Heart right ventricle (tissue), 16 donors: Measurements from ENCODE around the gene MAP3K20. TPM values are rescaled to one million over a fixed set of nuclear protein-coding genes. Genes with fewer than 3 reads are reported as not detected.
A peak's percentile ranks its signal among the peaks of the same experiment; 100 is the strongest.

ENCODE experiments used
- ATAC-seq, 8 donors: fragments of 200-7000 bp; cut with Tn5 transposase; one replicate each; pipeline ENCODE4 v1.9.1; 2020; ENCODE audit warnings: mild to moderate bottlenecking in 8 of 8, moderate library complexity in 8 of 8, moderate number of reproducible peaks in 1 of 8
- DNase-seq, 2 donors: peaks; one replicate each; pipeline ENCODE4 v3.0.0-alpha.2; 2020
- H3K27ac ChIP-seq, 10 donors: fragments of 200-600 bp; sonication (generic) in 2 of 10; one replicate each; pipeline versions ENCODE4 v1.5.0 to v1.8.0; 2020 to 2022; ENCODE audit warnings: mild to moderate bottlenecking in 3 of 10
- H3K27me3 ChIP-seq, 7 donors: fragments of 200-600 bp; one replicate each; pipeline ENCODE4 v1.8.0; 2021 to 2022; ENCODE audit warnings: mild to moderate bottlenecking in 2 of 7
- H3K36me3 ChIP-seq, 9 donors: fragments of 200-600 bp; sonication (generic) in 1 of 9; one replicate each; pipeline versions ENCODE4 v1.5.0 to v1.8.0; 2020 to 2022; ENCODE audit warnings: mild to moderate bottlenecking in 2 of 9
- H3K4me1 ChIP-seq, 9 donors: fragments of 200-600 bp; sonication (generic) in 1 of 9; one replicate each; pipeline versions ENCODE4 v1.5.0 to v1.8.0; 2020 to 2022; ENCODE audit warnings: mild to moderate bottlenecking in 4 of 9
- H3K4me3 ChIP-seq, 10 donors: fragments of 200-600 bp; sonication (generic) in 2 of 10; one replicate each; pipeline versions ENCODE4 v1.5.0 to v1.8.0; 2020 to 2022; ENCODE audit warnings: mild to moderate bottlenecking in 7 of 10, moderate library complexity in 2 of 10
- H3K9me3 ChIP-seq, 11 donors: fragments of 200-600 bp in 10 of 11; sonication (generic) in 2 of 11; one replicate each; pipeline versions ENCODE4 v1.5.0 to v1.8.0; 2013 to 2022; ENCODE audit warnings: mild to moderate bottlenecking in 2 of 11, control low read depth in 1 of 11, moderate library complexity in 1 of 11
- WGBS, 2 donors: extraction: QIAGEN DNeasy Blood & Tissue Kit; methylation state at CpG; one replicate each; pipeline ENCODE4 v1.1.7; 2013; ENCODE audit warnings: inconsistent platforms in 1 of 2; 5-methylcytosine and 5-hydroxymethylcytosine counted together
- intact Hi-C, 10 donors: fragments of 100-400 bp; cut with DNase I; formaldehyde crosslinking; loops; one replicate each; pipeline versions ENCODE4 v1.11.1 to v1.14.2; 2022
- polyA plus RNA-seq, 2 donors: library from polyadenylated mRNA; stranded (reverse); fragments of 200-250 nt; gene quantifications; one replicate each; pipeline ENCODE4 v1.2.3, GENCODE V29; 2013
- total RNA-seq, 10 donors: library from RNA; stranded (reverse); fragmentation: NEBNext Ultra II Directional in 3 of 10; extraction: Animal tissue kit (Norgen Biotek cat#: 25700) in 3 of 10; gene quantifications; one replicate each; pipeline versions ENCODE4 v1.2.1 to v1.2.4, GENCODE V29; 2021 to 2023
- TF ChIP-seq, protein P1 (sequence below), 9 donors: fragments of 200-600 bp; sonication (generic) in 2 of 9; IDR thresholded peaks; one replicate each; pipeline versions ENCODE4 v1.5.0 to v1.8.0; 2021 to 2022; ENCODE audit warnings: antibody characterized with exemption in 9 of 9, mild to moderate bottlenecking in 5 of 9, moderate library complexity in 1 of 9
- donor health status: Arrhythmogenic right ventricular cardiomyopathy.
- donor health status: ischemic (EF 13 %, LVEDD 7.1; RV severe dilation, severe dysfunction).
- donor health status: healthy with polysubstance abuse.
- donor health status: DM: no; HTN: yes; CAD: no.
- donor health status: DM: no; HTN: no; CAD: no.
- donor health status: ischemic (EF 25% LVEDD 6.9; RV normal size, moderate dysfunction).
- donor health status: ischemic (EF 25% LVEDD 5.7; RV mildly dilated, moderate dysfunction).
- donor health status: healthy.
- donor health status: DM: yes; HTN: yes; CAD: no.
- donor health status: Ischemic cardiomyopathy.
- donor health status: ischemic (EF 35%, LVEDD 5.7; RV mildly dilated, moderate dysfunction).
- donor health status: nonischemic (EF 11% LVEDD 7.7; RV severe dilation, severe dysfunction).
- donor health status: DM: yes; HTN: yes; CAD: no.
- donor health status: PGD.
- donor health status: ischemic (EF 29% LVEDD 5.4; RV normal size, mild dysfunction).
- donor health status: nonischemic (EF 23%, LVEDD 6.1; RV moderate dilation, normal function).

MAP3K20 gene
- total and polyA plus RNA-seq, 12 donors: 63.2 to 560 (median 420) TPM

DNA sequence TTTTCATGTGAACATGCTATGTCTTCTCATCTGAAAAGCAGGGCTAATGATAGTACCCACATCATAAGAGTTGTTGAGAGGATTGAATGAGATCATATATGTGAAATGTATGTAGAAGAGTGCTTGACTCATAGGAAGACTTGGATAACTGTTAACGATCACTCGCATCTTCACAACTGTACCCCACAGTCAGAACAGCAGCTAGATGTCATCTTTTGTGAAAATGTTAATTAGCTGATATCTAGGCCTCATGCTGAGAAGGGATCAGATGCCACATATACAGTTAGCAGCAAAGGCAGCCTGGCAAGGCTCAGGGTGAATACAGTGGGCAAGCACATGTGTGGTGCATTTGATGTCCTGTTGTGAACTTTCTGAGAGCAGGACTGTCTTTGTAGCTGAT lies 24.2 kb downstream of the MAP3K20 start:
- TF ChIP-seq, protein P1, sequence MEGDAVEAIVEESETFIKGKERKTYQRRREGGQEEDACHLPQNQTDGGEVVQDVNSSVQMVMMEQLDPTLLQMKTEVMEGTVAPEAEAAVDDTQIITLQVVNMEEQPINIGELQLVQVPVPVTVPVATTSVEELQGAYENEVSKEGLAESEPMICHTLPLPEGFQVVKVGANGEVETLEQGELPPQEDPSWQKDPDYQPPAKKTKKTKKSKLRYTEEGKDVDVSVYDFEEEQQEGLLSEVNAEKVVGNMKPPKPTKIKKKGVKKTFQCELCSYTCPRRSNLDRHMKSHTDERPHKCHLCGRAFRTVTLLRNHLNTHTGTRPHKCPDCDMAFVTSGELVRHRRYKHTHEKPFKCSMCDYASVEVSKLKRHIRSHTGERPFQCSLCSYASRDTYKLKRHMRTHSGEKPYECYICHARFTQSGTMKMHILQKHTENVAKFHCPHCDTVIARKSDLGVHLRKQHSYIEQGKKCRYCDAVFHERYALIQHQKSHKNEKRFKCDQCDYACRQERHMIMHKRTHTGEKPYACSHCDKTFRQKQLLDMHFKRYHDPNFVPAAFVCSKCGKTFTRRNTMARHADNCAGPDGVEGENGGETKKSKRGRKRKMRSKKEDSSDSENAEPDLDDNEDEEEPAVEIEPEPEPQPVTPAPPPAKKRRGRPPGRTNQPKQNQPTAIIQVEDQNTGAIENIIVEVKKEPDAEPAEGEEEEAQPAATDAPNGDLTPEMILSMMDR (IDR thresholded peaks at IDR 0.05): no peak
- ATAC-seq (peak in 3 of 8 donors; percentile 27 to 42 (median 38)), DNase-seq (no peak)
- no peaks in the 10 kb centered on the region for H3K9me3 ChIP-seq
- WGBS, 2 donors: 92 to 96% methylated on average over 2 of the region's 2 CpGs
- intact Hi-C loops: no loop called here
- H3K27me3 ChIP-seq: no peaks in the 10 kb centered on the region
- peaks cover 0 to 83% (median 45%) of the 10 kb centered on the region in 9 donors for H3K4me1 ChIP-seq
- no peak overlapping the region for H3K4me3 ChIP-seq
- no peak overlapping the region for H3K27ac ChIP-seq
- peaks cover 0 to 34% (median 0%) of the 10 kb centered on the region in 9 donors for H3K36me3 ChIP-seq

DNA sequence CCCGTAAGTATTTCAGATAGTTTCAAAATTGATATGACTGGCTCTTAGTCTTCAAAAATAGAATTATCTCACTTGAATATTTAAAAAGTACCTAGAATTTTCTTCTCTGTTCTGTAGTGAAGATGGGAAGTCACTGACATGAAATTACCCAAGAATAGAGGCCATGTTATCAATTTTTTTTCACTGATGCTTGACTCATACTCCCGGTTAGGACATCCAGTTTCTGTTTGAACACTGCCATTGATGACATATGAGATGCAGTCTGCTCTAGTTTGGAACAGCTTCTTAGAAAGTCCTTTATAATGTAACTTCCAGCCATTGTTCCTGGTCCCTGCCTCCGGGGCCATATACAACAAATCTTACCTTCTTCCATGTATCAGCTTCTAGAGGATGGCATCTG lies 26.0 kb downstream of the MAP3K20 start:
- Histone ChIP-seq H3K4me1 (peaks cover 0 to 88% (median 38%) of the 10 kb centered on the region in 9 donors), H3K27me3 (no peaks in the 10 kb centered on the region), H3K9me3 (no peaks in the 10 kb centered on the region), H3K27ac (peak overlapping the region in 4 of 10 donors; percentile 4 to 26 (median 12)), H3K36me3 (peaks cover 0 to 22% (median 0%) of the 10 kb centered on the region in 9 donors), H3K4me3 (no peak overlapping the region)
- DNase-seq: no peak
- TF ChIP-seq, protein P1 (IDR thresholded peaks at IDR 0.05): no peak
- peak in 6 of 8 donors; percentile 56 to 88 (median 68) for ATAC-seq
- intact Hi-C loops: no loop called here
- WGBS, 2 donors: 55 to 62% methylated on average over 3 of the region's 3 CpGs

DNA sequence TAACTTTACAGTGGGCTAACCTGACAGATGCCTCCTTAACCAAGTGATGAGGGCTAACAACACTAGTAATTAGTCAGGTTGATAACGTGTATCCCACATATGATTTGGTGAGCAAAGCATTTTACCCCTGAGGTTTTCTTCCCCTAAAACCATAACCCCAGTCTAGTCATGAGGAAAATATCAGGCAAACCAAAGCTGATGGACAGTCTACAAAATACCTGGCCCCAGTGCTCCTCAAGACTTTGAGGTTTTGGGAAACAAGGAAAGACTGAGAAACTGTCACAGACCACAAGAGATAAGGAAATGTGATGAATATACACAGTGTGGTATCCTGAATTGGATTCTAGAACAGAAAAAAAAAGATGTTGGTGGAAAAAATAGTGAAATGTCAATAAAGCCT lies 28.5 kb downstream of the MAP3K20 start:
- intact Hi-C loops: no loop called here
- H3K27ac ChIP-seq: no peak overlapping the region
- H3K27me3 ChIP-seq: no peaks in the 10 kb centered on the region
- peaks cover 0 to 90% (median 38%) of the 10 kb centered on the region in 9 donors for H3K4me1 ChIP-seq
- H3K4me3 ChIP-seq: no peak overlapping the region
- no peak for ATAC-seq
- WGBS, 2 donors: 94 to 100% methylated on average over 1 of the region's 1 CpG
- H3K9me3 ChIP-seq: no peaks in the 10 kb centered on the region
- TF ChIP-seq, protein P1 (IDR thresholded peaks at IDR 0.05): no peak
- no peak for DNase-seq
- H3K36me3 ChIP-seq: peaks cover 0 to 12% (median 0%) of the 10 kb centered on the region in 9 donors

DNA sequence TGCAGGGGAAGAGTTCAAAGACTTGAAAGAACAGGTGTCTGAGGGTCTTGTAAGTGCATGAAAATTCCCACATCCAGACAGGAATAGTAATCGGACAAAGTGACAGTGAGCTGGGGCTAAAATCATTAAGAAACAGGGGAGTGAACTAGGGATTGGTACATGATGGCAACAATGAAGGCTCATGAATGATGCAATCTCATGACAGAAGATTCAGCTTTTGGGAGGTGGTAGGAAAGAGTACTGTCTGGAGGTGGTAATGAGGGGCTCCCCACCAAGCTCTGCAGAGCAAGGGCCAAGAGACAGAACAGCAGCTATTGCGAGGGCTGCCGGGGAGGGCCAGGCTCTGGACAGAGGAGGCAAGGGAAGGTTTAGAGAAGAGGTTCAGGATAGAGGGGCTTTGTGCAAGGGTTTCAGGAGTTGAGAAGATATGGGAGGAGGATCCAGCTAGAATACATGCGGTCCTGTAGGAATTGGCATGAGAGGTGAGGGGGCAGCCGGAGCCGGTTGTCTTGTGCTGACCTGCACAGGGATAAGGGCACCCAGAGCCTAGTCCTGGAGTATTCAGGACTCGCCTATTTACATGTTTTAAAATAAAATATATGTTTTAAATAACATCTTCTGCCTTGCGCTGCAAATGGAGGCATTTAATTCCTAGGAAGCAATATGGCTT lies 31.4 kb downstream of the MAP3K20 start:
- H3K9me3 ChIP-seq: peaks cover 0 to 16% (median 0%) of the 10 kb centered on the region in 11 donors
- H3K36me3 ChIP-seq: no peaks in the 10 kb centered on the region
- H3K4me3 ChIP-seq: no peak overlapping the region
- no peak for DNase-seq
- H3K4me1 ChIP-seq: peaks cover 0 to 69% (median 24%) of the 10 kb centered on the region in 9 donors
- intact Hi-C loops: no loop called here
- ATAC-seq: peak in 6 of 8 donors; percentile 23 to 62 (median 38)
- 95 to 97% methylated on average over 8 of the region's 8 CpGs for WGBS, 2 donors
- H3K27me3 ChIP-seq: no peaks in the 10 kb centered on the region
- TF ChIP-seq, protein P1 (IDR thresholded peaks at IDR 0.05): no peak
- peak overlapping the region in 4 of 10 donors; percentile 9 to 52 (median 24) for H3K27ac ChIP-seq
